ENCODE data around the gene SV2C.

The SV2C gene

DNA sequence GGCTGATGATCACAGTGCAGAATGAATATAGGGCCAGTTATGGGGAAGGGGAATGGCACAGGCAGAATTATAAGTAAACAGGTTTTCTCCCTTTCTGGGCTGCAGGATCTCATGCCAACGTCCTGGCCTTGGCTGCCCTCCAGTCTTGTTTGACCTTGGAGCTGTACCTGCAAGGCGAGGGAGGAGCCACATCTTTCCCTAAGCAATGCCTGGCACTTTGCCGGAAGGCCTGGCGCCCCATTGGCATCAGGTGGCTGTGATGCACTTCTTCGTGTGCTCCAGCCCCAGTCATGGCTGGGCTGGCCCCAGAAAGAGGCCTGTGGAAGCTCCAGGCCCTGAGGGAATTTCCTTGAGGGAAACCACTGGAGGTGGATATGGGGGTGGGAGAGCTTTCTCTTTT is 303.2 kb downstream of the SV2C start:
- no peak for DNase-seq

DNA sequence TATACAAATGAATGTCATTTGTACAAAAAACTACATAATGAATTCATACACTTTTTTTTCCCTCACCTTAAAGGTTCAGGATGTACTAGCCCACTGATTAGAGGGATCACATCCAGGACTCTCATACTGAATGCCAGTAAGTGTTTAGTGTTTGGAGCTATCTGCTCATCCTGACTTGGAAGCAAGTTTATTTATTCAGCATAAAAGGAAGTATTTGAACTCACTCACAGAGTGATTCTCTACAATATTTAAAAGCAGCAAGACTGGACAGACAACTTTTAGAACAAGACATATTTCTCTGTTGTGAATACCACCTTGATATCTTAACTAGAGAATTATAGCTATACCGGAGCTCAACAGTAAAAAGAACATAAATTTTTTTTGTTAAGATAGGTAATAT is 305.1 kb downstream of the SV2C start:
- no peak for DNase-seq

DNA sequence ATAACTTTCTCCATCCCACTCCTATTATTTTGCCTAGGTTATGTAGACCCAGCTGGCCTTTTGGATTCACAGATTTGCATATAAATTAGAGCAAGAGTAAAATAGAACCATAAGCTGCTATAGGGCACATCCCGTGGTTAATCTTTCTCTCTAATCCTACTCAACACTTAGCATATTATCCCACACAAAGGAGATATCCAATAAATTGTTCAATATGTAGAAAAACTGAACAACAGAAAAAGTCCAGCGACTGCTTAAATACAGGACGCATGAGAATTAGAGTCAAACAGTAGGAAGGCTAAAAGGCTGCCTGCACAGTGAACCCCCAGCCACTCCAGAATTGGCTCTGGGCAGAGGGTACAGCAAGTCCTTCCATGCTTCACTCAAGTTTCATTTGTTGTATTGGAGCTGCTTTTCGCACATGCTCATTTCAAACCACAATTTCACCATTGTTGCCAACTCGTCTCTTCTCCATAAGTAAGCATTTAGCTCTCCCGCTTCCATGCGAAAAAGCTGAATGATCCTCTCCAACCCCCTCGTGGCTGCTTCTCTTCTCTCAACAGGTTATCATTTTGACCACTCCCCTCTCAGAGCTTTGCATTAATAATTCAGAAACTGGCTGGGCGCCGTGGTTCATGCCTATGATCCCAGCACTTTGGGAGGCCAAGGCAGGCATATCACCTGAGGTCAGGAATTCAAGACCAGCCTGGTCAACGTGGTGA is 305.8 kb downstream of the SV2C start:
- no peak for DNase-seq

DNA sequence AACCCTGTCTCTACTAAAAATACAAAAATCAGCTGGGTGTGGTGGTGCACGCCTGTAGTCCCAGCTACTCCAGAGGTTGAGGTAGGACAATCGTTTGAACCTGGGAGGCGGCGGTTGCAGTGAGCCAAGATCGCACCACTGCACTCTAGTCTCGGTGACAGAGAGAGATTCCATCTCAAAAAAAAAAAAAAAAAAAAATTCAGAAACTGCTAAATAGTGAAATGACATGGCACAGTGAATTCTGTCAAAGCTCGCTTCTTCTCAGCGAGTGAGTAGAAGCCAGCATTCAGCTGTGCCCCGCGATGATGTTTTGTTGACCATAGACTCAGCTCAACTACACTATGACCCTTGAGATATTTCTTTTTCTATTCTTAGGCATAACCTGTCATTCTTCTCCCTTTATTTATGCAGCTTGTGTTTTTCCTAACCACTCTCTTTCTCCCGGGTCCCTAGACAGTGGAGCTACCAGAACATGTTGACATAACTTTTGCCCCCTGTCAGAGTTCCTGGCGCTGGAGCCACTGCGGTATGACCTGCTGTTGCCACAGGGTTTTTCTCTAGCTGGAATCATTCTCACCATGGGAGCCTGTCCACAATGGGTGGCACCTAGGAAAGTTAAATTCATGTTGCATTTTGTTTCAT is 306.5 kb downstream of the SV2C start:
- no peak for DNase-seq

DNA sequence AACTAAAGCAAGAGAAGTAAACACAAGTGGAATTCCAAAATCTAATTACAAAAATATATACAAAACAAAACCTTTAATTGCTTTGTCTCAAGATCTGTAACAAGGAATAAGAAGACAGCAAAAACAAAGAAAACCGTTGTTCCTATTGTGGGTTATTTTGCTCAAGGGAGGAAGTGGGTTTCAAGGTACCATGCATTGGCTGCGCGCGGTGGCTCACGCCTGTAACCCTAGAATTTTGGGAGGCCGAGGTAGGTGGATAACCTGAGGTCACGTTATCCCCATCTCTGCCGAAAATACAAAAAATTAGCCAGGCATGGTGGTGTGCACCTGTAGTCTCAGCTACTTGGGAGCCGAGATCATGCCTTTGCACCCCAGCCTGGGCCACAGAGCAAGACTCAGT is 307.8 kb downstream of the SV2C start:
- peak; percentile 52 for DNase-seq

DNA sequence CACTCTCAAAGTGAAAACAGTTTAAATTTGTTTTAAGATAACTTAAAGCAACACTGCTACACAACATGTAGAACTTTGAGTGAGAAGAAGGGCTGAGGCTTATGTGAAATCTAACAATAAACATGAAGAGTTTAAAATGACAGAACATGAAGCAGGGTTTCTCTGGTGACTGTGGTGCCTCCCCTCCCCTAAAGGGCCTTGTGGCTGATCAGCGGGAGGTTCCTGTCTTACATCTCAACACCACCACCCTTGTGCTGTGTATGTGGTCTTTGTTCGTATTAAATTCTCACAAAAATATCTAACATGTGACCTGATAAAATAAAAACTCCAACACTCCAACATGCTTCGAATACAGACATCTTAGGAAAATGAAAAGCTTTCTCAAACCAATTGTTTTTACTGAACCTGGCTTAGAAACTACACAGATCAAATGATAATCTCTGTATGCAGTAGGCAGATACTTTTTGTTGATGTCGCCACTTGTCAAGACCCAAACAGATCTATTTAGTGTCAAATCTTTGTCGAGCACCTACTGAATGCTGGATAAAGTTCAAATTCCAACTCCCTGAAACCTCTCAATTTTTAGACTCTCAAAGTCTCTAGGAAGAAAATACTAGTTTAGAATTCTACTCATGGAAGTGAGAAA is 310.0 kb downstream of the SV2C start:
- DNase-seq = peak; percentile 38

DNA sequence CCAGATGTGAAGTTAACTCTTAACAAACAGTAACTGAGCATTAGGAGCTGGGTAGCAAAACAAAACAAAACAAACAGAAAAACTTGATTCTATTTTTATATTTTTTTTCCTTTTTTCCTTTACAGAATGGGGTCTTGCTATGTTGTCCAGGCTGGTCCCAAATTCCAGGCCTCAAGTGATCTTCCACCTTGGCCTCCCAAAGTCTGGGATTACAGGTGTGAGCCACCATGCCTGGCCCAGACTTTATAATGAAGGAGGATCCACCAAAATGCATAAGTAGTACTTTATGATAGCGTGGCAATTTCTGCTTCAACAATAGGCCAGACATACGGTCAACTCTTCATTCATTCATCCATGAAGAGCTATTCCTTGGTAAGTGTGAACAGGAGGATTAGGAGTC is 314.0 kb downstream of the SV2C start:
- DNase-seq = no peak

DNA sequence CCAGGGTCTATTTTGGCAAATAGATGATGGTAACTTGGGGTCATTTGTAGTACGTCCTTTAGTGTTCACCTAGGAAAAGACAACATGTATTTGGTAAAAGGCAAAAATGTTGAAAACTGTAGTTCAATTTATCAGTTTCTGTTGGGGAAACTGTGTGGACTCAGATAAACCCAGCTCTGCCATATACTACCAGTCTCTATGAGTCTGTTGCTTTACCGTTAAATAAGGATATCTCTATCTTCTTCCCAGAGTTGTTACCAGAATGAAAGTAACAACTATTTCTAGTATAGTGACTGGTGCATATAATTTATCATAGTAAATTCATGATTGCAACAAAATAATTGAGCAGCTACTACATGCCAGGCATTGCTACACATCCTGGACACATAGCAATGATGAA is 316.1 kb downstream of the SV2C start:
- DNase-seq = no peak

DNA sequence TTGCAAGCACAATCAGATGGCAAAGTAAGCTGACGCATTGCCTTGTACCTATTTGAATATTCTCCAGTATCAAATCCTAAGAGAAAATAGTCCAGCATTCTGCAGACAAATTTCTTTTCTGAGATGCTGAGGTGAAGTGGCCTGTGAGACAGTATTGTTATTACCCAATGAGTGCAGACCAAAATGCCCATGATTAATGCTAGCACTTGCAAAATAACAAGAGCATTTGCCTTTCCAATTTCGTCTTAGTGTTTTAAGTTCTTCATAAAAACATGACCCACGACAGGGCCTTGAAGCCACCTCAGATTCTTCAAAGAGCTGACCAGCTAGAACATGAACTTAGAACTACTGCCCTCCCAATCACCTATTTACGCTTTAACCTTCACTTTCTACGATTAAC is 317.3 kb downstream of the SV2C start:
- no peak for DNase-seq

DNA sequence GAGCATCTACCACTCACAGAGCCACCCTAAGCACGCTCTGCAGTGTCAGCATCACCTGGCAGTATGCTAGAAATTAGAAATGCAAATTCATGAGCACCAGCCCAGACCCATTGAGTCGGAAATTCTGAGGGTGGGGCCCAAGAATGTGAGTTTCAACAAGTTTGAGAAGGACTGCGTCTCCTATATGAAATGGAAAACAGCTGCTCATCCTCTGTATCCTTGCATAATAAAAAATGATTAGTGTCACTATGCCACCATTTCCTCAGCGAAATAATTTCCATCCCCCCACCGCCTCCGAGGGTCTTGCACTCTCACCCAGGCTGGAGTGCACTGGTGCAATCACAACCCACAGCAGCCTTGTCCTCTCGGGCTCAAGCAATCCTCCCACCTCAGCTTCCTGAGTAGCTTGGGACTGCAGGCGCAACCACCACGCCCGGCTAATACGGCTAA is 318.6 kb downstream of the SV2C start:
- DNase-seq = peak; percentile 37

DNA sequence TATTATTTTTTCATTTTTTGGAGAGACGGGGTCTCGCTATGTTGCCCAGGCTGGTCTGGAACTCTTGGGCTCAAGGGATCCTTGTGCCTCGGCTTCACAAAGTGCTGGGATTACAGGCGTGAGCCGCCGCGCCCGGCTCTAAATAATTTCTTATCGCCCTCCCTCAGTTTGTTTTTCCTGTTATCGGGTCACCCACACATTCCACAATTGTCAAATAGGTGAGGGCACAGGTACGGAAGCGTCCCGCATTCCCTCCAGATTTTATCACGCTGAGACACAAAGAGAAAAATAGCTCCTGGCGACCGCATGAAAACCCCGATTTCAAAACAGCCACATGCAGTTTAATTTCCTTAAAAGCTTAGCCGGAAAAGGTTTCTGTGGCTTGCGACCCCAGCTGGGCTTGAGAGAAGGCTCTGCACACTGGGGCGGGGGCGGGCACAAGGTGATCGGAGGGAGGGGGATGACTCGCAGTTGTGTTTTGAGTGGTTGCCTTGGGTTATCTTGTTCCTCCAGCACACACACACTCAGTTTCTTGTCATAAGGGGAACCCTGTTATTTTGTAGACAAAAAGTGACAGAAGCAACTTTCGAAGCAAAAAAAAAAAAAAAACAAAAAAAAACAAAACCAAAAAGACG is 319.2 kb downstream of the SV2C start:
- peak; percentile 90 for DNase-seq

DNA sequence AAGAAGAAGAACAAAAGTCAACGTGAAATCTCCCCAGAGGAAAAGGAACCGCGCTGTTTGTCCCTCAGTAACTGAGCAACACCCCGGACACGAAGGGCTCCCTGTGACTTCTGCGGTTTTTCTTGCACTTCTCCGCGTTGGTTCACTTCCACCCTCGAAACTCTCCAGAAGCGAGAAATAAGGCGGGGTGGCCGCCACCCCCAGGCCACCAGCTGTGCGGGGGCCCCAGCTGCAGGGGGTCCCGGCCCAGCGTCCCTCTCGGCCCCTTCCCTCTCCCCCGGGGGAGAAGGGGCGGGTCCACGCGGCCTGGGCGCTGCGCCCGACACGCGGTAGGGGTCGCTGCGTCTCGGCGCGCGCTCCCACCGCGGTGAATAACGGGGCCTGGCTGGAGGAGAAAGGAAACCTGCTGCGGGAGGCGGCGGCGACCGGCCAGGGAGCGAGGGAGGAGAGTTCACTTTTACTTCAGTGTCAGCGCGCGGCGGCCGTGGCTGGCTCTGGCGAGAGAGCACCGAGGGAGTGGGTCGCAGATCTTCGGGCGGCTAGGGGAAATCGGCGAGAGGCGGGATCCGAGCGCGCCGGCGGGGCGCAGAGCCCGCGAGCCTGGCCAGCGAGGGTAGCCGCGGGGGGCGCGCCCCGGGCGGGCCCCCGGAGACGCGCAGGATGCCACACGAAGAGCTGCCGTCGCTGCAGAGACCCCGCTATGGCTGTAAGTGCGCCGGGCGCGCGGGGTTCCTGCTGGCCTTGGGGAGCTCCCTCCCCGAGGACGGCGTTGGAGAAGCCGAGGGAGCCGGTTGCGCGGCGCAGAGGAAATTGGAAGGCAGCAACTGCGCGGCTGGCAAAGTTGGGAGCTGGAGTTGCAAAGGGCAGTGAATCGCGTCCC is 319.9 kb downstream of the SV2C start, which contains the start of gene IQGAP2:
TSS of gene IQGAP2 (plus strand) at position 400 of the 880 bp plus-strand sequence. CDS start at position 661, 261 bp downstream.
- DNase-seq = peak; percentile 90
